Progenitor cell of endocrine pancreas (in vitro differentiated cells): ENCODE results near the gene CUEDC1. TPM values are rescaled to one million over a fixed set of nuclear protein-coding genes. Genes with fewer than 3 reads are reported as not detected.
A peak's percentile ranks its signal among the peaks of the same experiment; 100 is the strongest.

Experiments used
- DNase-seq: peaks from one replicate; pipeline ENCODE4 v3.0.0; 2021; ENCODE audit warnings: low spot score; ENCODE audit not compliant: unreplicated experiment
- H3K27ac Mint-ChIP-seq: 2 replicates; pipeline ENCODE4 v1.8.0; 2021; ENCODE audit warnings: mild to moderate bottlenecking, moderate library complexity, mixed read lengths
- H3K27me3 Mint-ChIP-seq: 2 replicates; pipeline ENCODE4 v1.8.0; 2021; ENCODE audit warnings: mixed read lengths
- H3K36me3 Mint-ChIP-seq: 2 replicates; pipeline ENCODE4 v1.8.0; 2022; ENCODE audit warnings: mixed read lengths; ENCODE audit not compliant: insufficient read depth
- H3K4me1 Mint-ChIP-seq: 2 replicates; pipeline ENCODE4 v1.8.0; 2021; ENCODE audit warnings: low read depth, mixed read lengths
- H3K4me3 Mint-ChIP-seq: 2 replicates; pipeline ENCODE4 v1.8.0; 2021; ENCODE audit warnings: low read depth, mild to moderate bottlenecking, moderate library complexity, mixed read lengths
- H3K9me3 Mint-ChIP-seq: 2 replicates; pipeline ENCODE4 v1.8.0; 2021; ENCODE audit warnings: low read depth, mixed read lengths
- CTCF ChIP-seq: fragments of 200-600 bp; sonication (generic); IDR thresholded peaks from one replicate; pipeline ENCODE4 v1.5.0; 2021; ENCODE audit warnings: antibody characterized with exemption, mild to moderate bottlenecking; ENCODE audit not compliant: unreplicated experiment
- total RNA-seq: library from RNA; stranded (reverse); gene quantifications from 2 replicates; pipeline ENCODE4 v1.2.1, GENCODE V29; 2021

Gene CUEDC1
- total RNA-seq, 1 donor from 2014 or later: 30.8 TPM

- Mint-ChIP-seq H3K4me3 (no peak overlapping the region), H3K27me3 (peaks cover 3% of the 10 kb centered on the region), H3K9me3 (no peaks in the 10 kb centered on the region), H3K27ac (no peak overlapping the region), H3K4me1 (peaks cover 20% of the 10 kb centered on the region), H3K36me3 (peaks cover 6% of the 10 kb centered on the region)
- no peak for TF ChIP-seq CTCF
- DNase-seq: no peak
These were observed 74.1 kb downstream of the CUEDC1 start for GRCh38 chr17:57881143-57881542.

- peaks cover 8% of the 10 kb centered on the region for H3K36me3 Mint-ChIP-seq
- H3K4me3 Mint-ChIP-seq: no peak overlapping the region
- H3K27ac Mint-ChIP-seq: peak overlapping the region; percentile 19
- no peaks in the 10 kb centered on the region for H3K9me3 Mint-ChIP-seq
- no peak for TF ChIP-seq CTCF
- peaks cover 26% of the 10 kb centered on the region for H3K4me1 Mint-ChIP-seq
- H3K27me3 Mint-ChIP-seq: peaks cover 4% of the 10 kb centered on the region
- DNase-seq: no peak
These were observed 75.1 kb downstream of the CUEDC1 start for GRCh38 chr17:57880086-57880456.

- Mint-ChIP-seq H3K4me1 (peaks cover 28% of the 10 kb centered on the region), H3K36me3 (peaks cover 8% of the 10 kb centered on the region), H3K4me3 (peak overlapping the region; percentile 36), H3K9me3 (no peaks in the 10 kb centered on the region), H3K27me3 (peaks cover 4% of the 10 kb centered on the region), H3K27ac (peak overlapping the region; percentile 82)
- TF ChIP-seq CTCF: no peak
- DNase-seq: no peak
These were observed 75.7 kb downstream of the CUEDC1 start for GRCh38 chr17:57879437-57880085.

- Mint-ChIP-seq H3K4me3 (no peak overlapping the region), H3K27ac (no peak overlapping the region), H3K9me3 (no peaks in the 10 kb centered on the region), H3K4me1 (peaks cover 30% of the 10 kb centered on the region), H3K27me3 (peaks cover 4% of the 10 kb centered on the region), H3K36me3 (peaks cover 10% of the 10 kb centered on the region)
- no peak for TF ChIP-seq CTCF
- DNase-seq: no peak
These were observed 77.3 kb downstream of the CUEDC1 start for GRCh38 chr17:57877803-57878377.

- H3K27ac Mint-ChIP-seq: no peak overlapping the region
These were observed 78.4 kb downstream of the CUEDC1 start for GRCh38 chr17:57876866-57877237.

More at GRCh38 chr17:57876866-57877237, 78.4 kb downstream of the CUEDC1 start:
- Mint-ChIP-seq H3K27me3 (peaks cover 4% of the 10 kb centered on the region), H3K4me3 (no peak overlapping the region), H3K9me3 (no peaks in the 10 kb centered on the region), H3K36me3 (peaks cover 14% of the 10 kb centered on the region), H3K4me1 (peaks cover 32% of the 10 kb centered on the region)
- TF ChIP-seq CTCF: no peak
- DNase-seq: no peak
